Prostate gland (tissue), 2 donors: ENCODE data around the gene TBL1X. TPM values are rescaled to one million over a fixed set of nuclear protein-coding genes. Genes with fewer than 3 reads are reported as not detected.

Source experiments
- DNase-seq: peaks from one replicate; pipeline ENCODE4 v3.0.0-alpha.2; 2019; ENCODE audit warnings: low spot score
- H3K27ac ChIP-seq, 2 donors: fragments of 200-600 bp; sonication (generic); 2 replicates each; pipeline ENCODE4 v1.5.1; 2017 to 2019
- H3K27me3 ChIP-seq: fragments of 200-600 bp; sonication (generic); replicated peaks from 2 replicates; pipeline ENCODE4 v1.5.1; 2019; ENCODE audit not compliant: insufficient read depth
- H3K36me3 ChIP-seq, 2 donors: fragments of 200-600 bp; sonication (generic); 1 replicate in 1 of 2; 2 replicates in 1 of 2; pipeline versions ENCODE4 v1.5.1 to v1.8.1; 2017 to 2019
- H3K4me1 ChIP-seq: fragments of 200-600 bp; sonication (generic); replicated peaks from 2 replicates; pipeline ENCODE4 v1.5.1; 2019
- H3K4me3 ChIP-seq, 2 donors: fragments of 200-600 bp; sonication (generic); 2 replicates each; pipeline ENCODE4 v1.5.1; 2017 to 2019
- H3K9me3 ChIP-seq: fragments of 200-600 bp; sonication (generic); 2 replicates; pipeline ENCODE4 v1.5.1; 2017
- POLR2A ChIP-seq: fragments of 450-650 bp; IDR thresholded peaks from one replicate; pipeline ENCODE4 v1.6.1; 2016; ENCODE audit warnings: antibody characterized with exemption, mild to moderate bottlenecking
- POLR2AphosphoS5 ChIP-seq: sonication (generic); formaldehyde crosslinking; IDR thresholded peaks from one replicate; pipeline ENCODE4 v1.6.1; 2017; ENCODE audit warnings: antibody characterized with exemption
- WGBS: methylation state at CpG from one replicate; pipeline ENCODE4 v1.1.5; 2018; 5-methylcytosine and 5-hydroxymethylcytosine counted together
- intact Hi-C: fragments of 100-400 bp; cut with DNase I; formaldehyde crosslinking; loops from one replicate; pipeline ENCODE4 v1.14.2; 2022
- total RNA-seq, 2 donors: library from RNA; depleted of rRNA; stranded (reverse); fragments of >200 nt; gene quantifications; one replicate each; pipeline ENCODE4 v1.1.0, GENCODE V29; 2016
- TF ChIP-seq, protein P1 (sequence below), 4 experiments: fragments of 200-600 bp in 2 of 4; fragments of 450-650 bp in 2 of 4; sonication (generic) in 2 of 4; IDR thresholded peaks; 1 replicate in 3 of 4; 2 replicates in 1 of 4; pipeline ENCODE4 v1.5.1; 2016 to 2019; ENCODE audit warnings: antibody characterized with exemption in 4 of 4, mild to moderate bottlenecking in 2 of 4, moderate library complexity in 2 of 4

TBL1X gene
- total RNA-seq, 2 donors from 2014 or later, result 23.2 to 76.9 TPM

DNA sequence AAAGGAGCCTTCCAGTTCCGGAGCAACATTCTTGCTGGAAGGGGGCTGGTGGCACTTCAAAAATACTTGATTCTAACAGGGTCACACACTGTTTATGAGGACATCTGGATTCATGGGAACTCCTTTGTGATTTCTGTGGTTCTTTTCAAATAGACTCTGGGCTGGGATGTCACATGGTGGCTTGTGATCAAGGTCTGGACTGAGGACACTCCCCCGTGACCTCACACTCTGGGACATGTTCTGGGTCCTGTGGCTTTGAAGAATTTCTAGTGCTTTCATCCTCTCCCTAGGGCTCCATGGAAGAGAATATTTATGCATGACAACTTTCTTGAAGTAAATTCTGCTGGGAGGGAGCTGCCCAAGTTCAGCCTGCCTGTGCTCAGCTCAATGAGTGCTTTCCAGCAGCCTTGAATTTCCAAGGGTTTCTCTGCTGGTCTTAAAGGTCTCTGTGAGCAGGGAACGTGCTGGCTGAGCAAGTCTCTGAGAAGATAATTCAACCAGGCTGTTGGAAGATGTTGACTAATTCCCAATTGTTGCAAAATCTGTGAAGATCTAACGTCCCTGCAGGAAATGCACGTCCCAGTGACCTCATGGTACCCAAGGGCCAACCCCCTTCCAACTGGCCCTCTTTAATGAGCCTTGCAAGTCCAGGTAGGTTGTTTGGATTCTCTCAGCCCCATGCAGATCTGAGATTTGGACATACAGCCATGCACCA, 264.5 kb downstream of the TBL1X start:
- Histone ChIP-seq H3K27me3 (no peaks in the 10 kb centered on the region), H3K27ac (no peak overlapping the region), H3K4me1 (no peaks in the 10 kb centered on the region), H3K4me3 (no peak overlapping the region), H3K9me3 (no peaks in the 10 kb centered on the region), H3K36me3 (no peaks in the 10 kb centered on the region)
- no peak for DNase-seq
- no peak for TF ChIP-seq POLR2A
- WGBS, result 69% methylated on average over 5 of the region's 5 CpGs
- intact Hi-C loops, result no loop called here

DNA sequence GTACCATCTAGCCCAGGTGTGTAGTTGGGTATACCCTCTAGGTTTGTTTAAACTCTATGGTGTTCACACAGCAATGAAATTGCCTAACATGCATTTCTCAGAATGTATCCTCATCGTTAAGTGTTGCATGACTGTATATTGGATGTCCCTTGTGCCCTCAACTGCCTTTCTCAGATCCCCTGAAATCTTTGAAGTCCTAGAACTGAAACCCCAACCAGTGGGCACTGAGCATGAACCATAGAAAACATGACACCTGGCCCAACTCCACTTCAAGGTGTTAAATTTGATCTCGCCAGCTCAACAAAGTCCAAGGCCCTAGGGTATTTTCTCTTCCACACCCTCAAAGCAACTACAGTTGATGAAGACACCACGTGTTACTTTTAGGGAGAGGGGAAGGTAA, 265.2 kb downstream of the TBL1X start:
- no peak for DNase-seq
- TF ChIP-seq POLR2AphosphoS5, result no peak
- TF ChIP-seq POLR2A, result no peak
- TF ChIP-seq, protein P1, sequence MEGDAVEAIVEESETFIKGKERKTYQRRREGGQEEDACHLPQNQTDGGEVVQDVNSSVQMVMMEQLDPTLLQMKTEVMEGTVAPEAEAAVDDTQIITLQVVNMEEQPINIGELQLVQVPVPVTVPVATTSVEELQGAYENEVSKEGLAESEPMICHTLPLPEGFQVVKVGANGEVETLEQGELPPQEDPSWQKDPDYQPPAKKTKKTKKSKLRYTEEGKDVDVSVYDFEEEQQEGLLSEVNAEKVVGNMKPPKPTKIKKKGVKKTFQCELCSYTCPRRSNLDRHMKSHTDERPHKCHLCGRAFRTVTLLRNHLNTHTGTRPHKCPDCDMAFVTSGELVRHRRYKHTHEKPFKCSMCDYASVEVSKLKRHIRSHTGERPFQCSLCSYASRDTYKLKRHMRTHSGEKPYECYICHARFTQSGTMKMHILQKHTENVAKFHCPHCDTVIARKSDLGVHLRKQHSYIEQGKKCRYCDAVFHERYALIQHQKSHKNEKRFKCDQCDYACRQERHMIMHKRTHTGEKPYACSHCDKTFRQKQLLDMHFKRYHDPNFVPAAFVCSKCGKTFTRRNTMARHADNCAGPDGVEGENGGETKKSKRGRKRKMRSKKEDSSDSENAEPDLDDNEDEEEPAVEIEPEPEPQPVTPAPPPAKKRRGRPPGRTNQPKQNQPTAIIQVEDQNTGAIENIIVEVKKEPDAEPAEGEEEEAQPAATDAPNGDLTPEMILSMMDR (IDR thresholded peaks at IDR 0.05), result no peak
- intact Hi-C loops, result no loop called here
- 75% methylated on average over 3 of the region's 3 CpGs for WGBS
- Histone ChIP-seq H3K4me1 (no peaks in the 10 kb centered on the region), H3K27ac (no peak overlapping the region), H3K4me3 (no peak overlapping the region), H3K36me3 (no peaks in the 10 kb centered on the region), H3K9me3 (no peaks in the 10 kb centered on the region), H3K27me3 (no peaks in the 10 kb centered on the region)

DNA sequence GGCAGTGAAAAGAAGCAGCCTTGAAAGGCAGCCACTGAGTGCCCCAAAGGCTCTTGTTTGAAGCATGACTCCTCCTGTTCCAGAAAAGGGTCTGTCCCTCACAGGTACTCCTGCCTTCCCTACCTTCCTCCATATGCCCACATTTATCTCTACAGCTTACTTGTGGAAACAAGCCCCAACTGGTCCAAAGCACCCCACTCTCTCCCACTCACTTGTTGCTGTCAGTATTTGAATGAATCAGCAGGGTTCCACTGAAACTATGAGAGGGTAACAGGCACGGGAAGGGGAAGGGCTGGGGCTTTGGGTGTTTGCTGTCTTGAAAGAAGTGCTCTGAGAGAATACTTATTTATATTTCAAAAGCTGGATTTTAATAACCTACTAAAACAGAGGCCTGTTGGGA, 265.9 kb downstream of the TBL1X start:
- Histone ChIP-seq H3K4me1 (no peaks in the 10 kb centered on the region), H3K27ac (no peak overlapping the region), H3K4me3 (no peak overlapping the region), H3K27me3 (no peaks in the 10 kb centered on the region), H3K36me3 (no peaks in the 10 kb centered on the region), H3K9me3 (no peaks in the 10 kb centered on the region)
- TF ChIP-seq POLR2A, result no peak
- TF ChIP-seq, protein P1 (IDR thresholded peaks at IDR 0.05), result no peak
- TF ChIP-seq POLR2AphosphoS5, result no peak
- intact Hi-C loops, result no loop called here
- DNase-seq, result no peak
- 38% methylated on average over 1 of the region's 1 CpG for WGBS

DNA sequence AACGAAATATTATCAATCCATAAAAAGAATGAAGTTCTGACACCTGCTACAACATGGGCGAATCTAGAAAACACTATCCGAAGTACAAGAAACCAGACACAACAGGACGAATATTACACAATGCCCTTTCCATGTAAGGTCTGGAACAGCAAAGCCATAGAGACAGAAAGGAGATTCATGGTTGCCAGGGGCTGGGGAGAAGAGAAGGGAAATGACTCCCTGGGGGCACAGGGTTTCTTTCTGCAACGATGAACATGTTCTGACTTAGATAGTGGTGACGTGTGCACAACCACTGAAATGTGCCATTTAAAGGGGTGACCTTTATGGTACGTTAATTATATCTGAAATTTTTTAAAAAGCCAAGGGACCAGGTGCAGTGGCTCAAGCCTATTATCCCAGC, 272.5 kb downstream of the TBL1X start:
- no peak for DNase-seq
- H3K4me3 ChIP-seq, result no peak overlapping the region
- H3K4me1 ChIP-seq, result no peaks in the 10 kb centered on the region
- TF ChIP-seq POLR2A (no peak), POLR2AphosphoS5 (no peak)
- TF ChIP-seq, protein P1 (IDR thresholded peaks at IDR 0.05), result no peak
- no peak overlapping the region for H3K27ac ChIP-seq
- H3K36me3 ChIP-seq, result no peaks in the 10 kb centered on the region
- 74% methylated on average over 7 of the region's 7 CpGs for WGBS
- intact Hi-C loops, result no loop called here
- no peaks in the 10 kb centered on the region for H3K9me3 ChIP-seq
- H3K27me3 ChIP-seq, result no peaks in the 10 kb centered on the region

DNA sequence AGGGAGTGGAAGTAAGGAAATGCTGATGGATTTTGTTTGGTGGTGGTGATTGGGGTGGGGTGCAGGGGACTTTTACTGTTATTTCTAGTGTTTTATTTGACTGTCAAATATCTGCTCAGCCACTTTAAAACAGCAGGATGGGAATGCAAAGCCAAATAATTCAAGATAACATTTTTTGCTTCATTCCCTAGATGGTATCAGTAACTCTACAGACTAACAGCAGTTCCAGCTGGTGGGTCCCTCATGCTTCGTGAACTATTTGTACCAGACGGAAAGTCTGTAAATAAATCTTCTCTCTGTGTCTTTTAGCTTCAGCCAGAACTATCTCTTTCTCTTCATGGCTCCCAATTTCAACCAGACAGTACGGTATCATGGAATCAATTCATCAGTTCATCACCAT, 273.3 kb downstream of the TBL1X start:
- Histone ChIP-seq H3K4me1 (no peaks in the 10 kb centered on the region), H3K27ac (no peak overlapping the region), H3K36me3 (no peaks in the 10 kb centered on the region), H3K27me3 (no peaks in the 10 kb centered on the region), H3K4me3 (no peak overlapping the region), H3K9me3 (no peaks in the 10 kb centered on the region)
- WGBS, result 33% methylated on average over 3 of the region's 3 CpGs
- DNase-seq, result no peak
- intact Hi-C loops, result no loop called here
- TF ChIP-seq, protein P1 (IDR thresholded peaks at IDR 0.05), result no peak
- TF ChIP-seq POLR2AphosphoS5, result no peak
- TF ChIP-seq POLR2A, result no peak
